GM18868 (cell line): ENCODE results near the gene LRPPRC.

ENCODE experiments used
- ATAC-seq: cut with Tn5 transposase; IDR thresholded peaks from one replicate; pipeline ENCODE4 v1.9.1; 2021; ENCODE audit warnings: mild to moderate bottlenecking, moderate library complexity; ENCODE audit not compliant: unreplicated experiment

The LRPPRC gene

DNA sequence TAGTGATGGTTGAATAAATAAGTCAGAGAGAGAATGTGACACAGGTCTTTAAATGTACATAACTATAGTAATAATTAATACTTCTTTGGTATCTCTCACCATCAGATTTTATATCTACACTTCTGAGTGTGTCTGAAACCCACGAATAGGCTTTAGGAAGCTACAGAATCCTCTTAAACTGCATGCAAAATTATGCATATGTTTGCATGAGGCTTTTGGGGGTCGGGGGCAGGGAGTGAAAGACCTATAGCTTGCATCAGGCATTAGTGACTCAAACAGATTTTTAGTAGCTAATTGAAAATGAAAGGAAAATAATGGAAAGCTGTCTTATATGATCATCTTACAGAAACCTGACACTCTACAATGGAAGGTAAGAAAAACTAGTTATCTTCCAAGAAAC lies 14.9 kb downstream of the LRPPRC start:
- no peak for ATAC-seq

DNA sequence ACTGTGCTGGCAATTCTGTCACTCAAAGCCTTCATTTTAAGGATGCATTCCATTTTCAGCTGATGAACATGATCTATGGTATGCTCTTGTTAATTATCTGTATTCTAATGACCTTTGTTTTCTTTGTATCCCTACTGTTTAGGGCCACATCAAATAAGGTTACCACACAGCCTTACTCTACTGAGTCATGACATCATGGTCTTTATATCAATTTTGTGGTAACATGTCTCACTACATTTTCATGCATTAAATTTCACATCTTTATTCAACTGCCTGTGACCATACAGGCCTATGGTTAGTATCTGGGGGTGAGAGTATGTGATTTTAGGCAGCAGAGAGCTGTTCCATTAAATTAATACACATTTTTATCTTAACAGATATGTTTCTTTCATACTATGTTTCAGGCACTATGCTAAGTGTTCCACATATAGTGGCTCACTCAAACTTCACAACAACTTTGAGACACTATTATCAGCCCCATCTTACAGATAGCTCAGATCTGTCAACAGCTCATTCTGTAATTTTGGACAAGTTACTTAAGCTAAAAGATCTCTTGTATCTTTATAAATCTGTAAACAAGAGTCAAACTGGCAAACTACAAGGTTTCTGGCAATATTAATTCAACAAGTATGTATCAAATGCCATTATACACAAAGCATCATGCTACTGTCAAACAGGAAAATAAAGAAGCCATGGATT lies 18.0 kb downstream of the LRPPRC start:
- ATAC-seq = no peak

DNA sequence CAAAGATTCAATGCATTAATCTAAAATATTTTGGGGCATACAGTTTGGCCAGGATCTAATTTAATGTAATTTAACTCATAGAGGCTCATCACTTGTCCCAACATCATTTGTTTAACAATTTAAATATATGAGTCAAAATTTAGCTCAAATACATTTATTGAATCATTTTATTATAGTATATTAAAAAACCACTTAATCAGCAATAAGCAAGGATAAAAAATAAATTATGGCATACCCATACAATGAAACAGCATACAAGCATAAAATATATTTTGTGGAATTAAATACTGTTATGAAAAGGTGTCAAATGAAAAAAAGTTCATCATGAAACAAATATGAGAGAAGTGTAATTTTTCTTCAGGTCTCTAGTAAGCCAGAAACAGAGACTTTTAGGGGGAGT lies 34.9 kb downstream of the LRPPRC start:
- no peak for ATAC-seq

DNA sequence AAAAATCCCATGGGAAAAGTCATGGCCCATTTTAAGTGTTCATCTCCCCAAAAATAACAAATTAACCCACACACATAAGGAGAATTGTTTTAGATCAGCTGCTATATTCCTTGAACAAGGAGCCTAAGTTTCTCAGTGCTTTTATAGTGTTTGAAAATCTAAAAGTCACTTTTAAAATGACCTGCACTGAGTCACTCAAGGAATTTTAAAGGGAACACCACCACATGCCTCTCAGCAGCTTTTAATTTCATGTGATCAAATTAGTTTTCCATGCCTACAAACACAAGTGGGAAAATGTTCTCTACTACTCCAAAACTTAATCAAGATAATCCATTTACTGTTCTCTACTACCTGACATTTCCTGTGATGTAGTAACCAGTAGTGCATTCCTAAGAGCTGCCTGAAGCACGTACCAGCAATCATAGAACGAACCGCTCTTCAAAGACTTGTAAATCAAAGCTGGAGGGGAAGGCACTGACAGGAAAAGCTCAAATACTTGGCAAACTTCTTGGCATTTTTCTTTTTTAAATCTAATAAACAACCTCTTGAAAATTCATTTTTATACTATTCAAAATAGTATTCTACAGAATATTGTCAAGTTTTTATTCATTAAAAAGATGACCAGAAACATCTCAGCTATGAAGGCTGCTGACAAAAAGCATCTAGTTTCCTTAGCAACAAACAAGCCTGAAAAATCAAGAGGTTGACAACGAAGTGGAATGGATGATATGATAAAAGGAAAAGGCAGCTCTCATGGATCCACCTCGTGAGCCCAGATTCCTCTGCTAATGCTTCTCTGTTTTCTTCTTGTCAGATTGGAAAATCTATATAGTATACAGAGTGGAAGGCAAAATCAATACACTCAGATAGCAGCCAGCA lies 37.2 kb downstream of the LRPPRC start:
- no peak for ATAC-seq

DNA sequence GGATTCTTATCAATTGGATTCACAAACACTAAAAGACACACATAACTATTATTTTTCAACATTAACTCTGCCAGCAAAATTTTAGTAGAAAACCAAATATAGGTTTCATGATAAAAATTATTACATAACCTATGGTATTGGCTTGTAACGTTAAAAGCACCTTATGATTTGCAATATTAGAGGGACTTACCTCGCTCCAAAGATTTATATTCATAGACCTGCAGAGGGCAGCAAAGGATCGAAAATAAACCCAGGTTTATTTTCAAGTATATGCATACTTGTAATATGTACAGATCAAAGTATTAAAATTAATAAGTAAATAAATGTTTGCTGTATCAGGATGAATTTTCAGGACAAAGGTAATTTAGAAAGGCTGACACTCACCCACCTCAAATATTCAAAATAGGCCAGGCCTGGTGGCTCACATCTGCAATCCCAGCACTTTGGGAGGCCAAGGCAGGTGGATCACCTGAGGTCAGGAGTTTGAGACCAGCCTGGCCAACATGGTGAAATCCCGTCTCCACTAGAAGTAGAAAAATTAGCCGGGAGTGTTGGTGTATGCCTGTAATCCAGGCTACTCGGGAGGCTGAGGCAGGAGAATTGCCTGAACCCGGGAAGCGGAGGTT lies 45.3 kb downstream of the LRPPRC start:
- ATAC-seq = no peak

DNA sequence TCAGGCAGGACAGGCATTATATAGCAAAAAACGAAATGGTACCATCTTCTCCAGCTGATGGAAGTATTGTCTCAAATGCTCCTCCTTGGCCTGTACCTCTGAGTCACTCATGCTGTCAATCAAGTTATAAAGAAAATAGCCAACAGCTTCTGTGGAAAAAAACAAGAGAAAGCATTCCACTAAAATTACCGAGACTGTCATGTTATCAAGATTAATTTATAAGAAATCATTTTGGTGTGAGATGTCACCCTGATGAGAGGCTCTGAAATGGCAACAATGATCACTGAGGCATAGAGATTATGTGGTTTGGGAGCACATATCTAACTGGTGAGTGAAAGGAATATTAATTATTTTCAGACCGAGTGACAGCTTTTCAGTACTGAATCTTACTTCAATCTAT lies 47.4 kb downstream of the LRPPRC start:
- no peak for ATAC-seq

DNA sequence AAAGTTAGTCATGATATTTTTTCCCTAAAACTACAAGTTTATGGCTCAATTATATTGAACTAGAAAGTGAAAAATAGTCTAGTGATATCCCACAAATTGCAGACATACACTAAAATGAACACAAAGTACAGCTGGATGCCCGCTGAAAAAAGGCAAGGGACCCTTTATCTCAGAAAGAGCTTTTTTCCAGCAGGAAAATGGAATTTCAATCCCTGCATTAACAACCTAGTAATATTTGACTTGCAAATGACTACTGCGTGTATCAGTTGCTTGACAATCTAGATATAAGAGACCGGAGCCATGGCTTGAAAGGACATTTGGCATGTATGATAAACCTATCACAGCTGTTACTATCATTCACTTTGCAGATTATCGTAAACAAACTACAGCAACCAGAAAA lies 49.1 kb downstream of the LRPPRC start:
- ATAC-seq = no peak

DNA sequence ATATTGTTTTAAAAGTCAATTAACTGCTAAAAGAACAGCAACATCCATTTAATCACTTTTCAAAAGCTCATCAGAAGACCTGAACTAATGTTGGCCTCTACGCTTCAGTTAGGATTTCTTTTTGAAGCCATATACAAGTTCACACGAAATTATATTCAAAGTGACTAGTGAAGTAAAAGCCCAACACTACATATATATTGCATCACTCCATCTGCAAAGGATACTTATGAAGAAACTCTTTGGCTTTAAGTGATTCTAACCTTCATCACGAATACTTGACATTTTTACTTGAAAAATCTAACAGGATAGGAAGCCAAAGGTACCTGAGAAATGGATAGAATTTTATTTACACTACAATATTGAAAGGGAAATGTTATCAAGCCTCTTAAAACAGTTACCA lies 50.4 kb downstream of the LRPPRC start:
- ATAC-seq = no peak

DNA sequence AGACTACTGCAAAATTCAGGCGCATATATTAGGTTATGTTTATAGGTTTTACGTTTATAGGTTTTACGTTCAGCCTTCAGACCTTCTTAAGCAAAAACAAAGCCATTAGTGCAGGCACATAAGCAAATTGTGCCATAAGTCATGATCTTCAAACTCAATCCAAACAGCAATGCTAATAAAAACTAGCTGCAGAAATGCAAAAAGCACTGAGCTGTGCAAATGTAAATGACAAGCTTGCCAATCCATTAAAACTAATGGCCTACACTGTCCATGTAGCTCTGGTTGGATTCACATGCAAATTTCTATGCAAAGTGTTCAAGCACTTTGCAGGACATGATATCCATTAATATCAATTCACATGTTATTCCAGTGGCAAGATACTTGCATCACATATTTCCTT lies 50.9 kb downstream of the LRPPRC start:
- no peak for ATAC-seq

DNA sequence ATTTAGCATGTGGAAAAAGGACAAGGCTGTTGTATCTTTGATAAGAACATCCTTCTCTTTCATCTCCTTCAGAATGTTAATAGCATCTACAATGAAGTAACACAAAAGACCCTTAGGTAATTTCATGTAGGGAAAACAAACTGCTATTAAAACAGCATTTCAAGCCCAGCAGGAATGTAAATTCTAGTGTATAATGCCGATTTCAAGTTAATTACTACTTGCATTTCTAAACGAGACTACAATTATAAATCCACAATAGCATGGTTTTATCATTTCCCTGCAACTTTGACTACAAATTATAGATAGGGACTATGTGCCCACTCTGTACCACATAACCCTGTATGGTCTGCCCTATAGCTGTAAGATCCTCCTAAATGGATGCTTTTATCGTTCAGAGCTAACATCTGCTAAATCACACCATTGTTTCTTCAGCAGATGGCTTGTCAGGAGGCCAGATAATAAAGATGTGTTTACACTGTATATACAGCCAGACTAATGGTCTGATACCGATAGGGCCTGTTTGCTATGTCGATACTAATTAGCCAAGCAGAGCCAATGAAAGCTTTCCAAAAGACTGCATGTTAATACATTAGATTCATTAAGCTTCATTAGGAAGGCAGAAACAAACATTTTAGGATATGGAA lies 51.9 kb downstream of the LRPPRC start:
- ATAC-seq = no peak

DNA sequence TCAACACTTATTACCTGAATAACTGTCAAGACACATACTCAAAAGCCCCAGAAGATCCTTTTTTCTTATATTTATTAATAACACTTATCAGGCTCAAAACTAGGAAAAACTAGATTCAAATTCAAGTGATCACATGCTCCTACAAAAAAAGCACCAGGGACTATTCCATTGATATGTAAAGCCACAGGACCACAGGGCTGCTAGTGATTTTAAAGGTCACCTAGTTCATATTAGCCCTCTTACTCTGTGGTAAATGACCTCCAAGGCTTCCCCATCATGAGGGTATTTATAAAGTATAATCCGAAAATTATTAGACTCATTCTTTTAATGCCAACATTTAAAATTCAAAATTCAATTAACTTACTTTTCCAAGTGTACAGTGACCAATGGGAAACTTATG lies 52.5 kb downstream of the LRPPRC start:
- ATAC-seq = no peak

DNA sequence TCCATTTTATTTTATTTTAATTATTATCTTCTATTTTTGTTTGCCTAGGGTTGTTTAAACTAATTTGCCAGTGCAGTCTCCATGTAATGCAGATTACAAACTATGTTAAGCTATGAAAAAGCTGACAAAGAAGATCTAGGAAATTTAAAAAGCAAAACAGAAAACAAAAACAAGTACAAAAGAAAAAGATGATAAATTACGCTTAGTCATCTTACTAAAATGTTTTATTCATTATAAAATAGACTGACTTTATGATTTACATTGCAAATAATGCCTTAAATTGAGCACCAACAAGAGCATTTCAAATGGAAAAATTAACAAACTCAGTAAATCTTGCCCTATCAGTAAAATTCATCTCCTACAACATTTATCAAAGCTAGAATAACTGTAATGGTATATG lies 52.9 kb downstream of the LRPPRC start:
- ATAC-seq = no peak

DNA sequence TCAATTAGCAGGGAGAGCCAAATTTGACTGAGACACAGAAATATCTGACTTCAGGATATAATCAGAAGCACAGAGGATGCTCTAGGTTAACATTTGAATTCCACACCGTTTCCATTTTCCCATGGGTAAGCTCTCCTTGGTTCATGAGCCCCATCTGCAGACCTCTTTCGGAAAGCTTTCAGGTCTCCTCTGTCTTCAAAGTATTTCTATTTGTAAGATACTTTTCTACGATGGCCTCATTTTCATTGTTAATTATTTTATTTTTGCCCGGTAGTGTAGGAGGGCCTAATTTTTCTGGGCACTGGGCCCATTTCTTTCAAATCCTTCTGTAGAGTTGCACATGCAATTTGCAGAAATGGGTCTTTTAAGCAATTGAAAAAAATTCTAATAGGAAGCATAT lies 53.8 kb downstream of the LRPPRC start:
- no peak for ATAC-seq

DNA sequence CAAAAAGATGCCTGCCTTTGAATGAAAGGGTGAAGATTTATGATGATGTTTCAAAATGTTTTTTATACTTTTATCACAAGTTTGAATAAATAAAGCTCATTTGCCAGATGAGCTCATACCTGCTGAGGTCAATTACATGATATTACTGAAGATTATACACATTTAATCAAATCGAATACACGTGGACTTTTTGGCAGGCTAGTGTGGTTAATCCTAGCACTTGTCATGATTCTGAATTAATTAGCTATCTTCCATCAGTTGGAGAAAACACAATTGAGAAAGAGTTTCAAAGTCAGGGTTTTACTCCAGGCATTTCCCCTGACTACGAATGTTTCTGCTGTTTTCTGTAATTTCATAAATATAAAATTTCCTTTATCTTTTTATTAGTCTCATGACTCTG lies 54.4 kb downstream of the LRPPRC start:
- no peak for ATAC-seq

DNA sequence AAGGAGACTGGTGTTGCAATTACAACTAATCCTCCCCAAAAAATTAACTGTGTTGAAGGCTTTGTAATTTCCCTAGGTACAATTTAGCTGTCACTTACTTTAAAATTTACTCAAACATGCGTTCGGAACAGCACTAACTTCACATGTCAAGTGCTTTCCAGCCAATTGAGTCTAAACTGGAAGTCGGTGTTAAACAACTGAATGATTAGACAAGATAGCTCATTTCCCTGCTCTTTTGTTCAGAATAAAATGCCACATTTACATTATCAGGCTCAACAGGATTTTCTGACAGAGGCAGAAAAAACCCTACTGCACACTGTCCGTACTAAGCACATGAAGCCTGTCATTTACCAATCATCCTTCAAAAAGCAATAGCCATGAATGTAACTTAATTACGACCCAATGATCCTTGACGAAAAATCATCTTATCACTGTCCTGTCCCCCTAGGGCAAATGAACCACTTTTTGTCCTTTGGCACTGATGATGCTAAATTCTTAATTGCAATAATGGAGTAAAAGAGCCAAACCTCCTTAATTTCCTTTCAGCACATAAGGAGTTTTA lies 56.0 kb downstream of the LRPPRC start:
- no peak for ATAC-seq

DNA sequence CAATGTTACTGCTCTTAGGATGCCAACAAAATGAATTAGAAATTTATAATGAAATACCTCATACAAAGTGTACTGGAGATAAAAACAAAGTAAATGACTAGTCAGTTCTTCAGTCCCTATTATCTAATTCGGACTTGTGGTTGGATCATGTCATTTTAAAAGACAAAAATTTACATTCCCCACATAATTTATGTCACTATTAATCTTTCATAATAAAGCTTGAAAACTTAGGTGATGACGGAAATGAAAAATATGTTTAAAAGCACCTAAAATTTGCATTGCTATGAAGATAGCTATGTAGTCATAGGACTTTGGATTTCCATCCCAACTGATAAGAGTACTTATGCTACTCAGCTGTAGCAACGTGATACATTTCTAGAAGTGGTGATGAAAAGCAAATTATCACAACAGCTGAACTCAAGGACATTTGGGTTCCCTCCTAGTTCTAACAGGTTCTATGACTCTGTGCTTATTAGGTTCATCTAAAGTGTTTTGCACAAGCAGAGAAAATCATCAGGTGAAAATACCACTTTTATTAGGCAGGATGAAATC lies 58.4 kb downstream of the LRPPRC start:
- no peak for ATAC-seq

DNA sequence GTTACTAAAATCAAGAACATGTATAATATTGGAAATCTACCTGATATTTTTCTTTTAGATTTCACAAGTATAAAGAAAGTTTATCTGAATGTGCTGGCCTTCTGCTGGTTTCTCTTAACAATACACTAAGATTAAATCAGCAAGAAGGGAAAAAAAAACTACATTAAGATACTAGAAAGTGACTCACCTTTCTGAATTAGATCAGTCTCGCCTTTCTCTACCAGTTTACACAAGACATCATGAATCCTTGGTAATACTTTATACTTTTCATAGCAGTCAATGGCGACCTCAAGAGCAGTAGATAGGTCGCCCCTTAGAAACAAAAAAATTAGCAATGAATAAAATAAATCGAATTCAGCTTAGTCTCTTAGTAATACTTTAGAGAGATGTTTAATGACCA lies 61.2 kb downstream of the LRPPRC start:
- ATAC-seq = no peak

DNA sequence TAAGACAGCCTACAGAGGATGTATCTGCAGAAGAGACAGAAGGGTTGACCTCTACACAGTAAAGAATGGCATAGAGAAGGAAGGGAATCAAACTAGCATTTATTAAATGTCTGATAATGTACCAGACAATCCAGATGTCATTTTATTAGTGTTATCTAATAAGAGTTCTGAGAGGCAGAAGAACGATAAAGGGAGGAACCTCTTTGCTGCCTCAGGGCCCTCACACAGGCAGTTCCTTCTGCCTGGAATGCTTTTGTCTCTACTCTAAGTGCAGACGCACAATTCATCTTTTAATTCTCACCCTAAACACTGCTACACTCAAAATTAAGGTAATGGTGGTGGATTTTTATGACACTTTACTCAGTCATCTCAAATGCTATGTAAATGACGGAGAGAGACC lies 64.5 kb downstream of the LRPPRC start:
- no peak for ATAC-seq

DNA sequence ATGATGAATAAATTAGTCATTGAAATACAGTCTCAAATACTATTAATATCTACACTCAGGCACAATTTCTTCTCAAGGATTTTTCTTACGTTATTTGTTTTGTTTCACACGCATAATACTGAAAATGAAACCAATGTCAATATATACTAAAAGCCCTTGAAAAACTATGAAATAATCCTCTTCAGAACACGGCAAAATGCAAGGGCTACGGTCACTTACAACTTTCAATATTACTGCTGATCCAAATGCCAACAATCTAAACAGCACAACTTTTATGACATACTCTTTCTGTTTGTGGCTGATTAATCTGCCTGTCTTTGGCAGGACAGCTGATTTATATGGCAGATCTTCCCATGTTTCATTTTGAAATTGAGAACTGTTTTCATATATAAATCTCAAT lies 68.3 kb downstream of the LRPPRC start:
- ATAC-seq = no peak

DNA sequence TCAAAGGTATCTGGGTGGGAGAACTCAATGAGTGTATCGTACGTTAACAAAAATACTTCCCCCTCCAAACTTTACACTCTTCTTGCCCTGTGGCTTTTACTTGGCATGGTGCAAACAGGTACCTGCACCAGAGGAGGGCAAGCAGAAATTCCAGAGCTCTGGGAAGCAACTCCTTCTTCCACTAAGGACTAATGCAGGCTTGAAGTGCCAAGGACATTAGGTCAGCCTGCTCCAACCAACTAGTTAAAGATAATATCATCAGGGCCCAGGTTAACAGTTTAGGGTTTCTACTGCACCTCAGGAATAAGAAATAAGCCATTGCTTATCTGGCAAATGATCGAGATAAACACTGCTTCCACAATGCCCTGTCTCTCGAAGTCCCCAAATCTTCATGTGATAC lies 70.4 kb downstream of the LRPPRC start:
- no peak for ATAC-seq

DNA sequence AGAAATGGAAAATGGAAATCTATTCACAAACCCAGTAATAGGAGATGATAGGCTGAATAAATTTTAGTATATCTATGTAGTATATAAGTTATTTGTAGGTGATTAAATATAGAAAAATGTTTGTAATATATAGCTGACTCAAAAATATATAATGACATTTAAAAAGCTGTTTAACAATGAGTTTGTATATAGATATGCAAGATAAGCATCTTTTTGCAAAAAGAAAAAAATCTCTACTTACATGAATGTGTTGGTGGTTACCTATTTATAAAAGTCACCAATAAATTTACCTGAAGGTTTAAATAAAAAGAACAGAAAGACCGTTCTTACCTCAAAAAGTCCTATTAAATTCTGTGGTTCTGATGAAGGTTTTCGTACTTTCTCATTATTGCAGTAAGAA lies 71.3 kb downstream of the LRPPRC start:
- ATAC-seq = no peak
